Epithelial cell of esophagus (primary cell): ENCODE results near the gene ASTN2.
"Not testable (repeated sequence)": the region's sequence is repeated elsewhere in the genome, so short reads cannot be mapped to it uniquely, and the experiment has no call there.

Experiments
- DNase-seq: peaks from one replicate; pipeline ENCODE4 v3.0.0; 2010; ENCODE audit warnings: low read depth
- H3K4me3 ChIP-seq: 2 replicates; pipeline ENCODE4 v1.5.1; 2011; ENCODE audit warnings: mild to moderate bottlenecking, low read length, control low read depth
- CTCF ChIP-seq: IDR thresholded peaks from 2 replicates; pipeline ENCODE4 v1.5.1; 2011; ENCODE audit warnings: low read depth, mild to moderate bottlenecking, low read length, control low read depth, inconsistent platforms; ENCODE audit not compliant: insufficient read depth; ENCODE audit errors: missing control alignments

The ASTN2 gene

GRCh38 chr9:116897201-116897600 lies 517.7 kb downstream of the ASTN2 start:
- H3K4me3 ChIP-seq: no peak overlapping the region
- TF ChIP-seq CTCF: no peak
- no peak for DNase-seq

- H3K4me3 ChIP-seq: no peak overlapping the region
- TF ChIP-seq CTCF: no peak
- DNase-seq: peak; percentile 59
Measured at GRCh38 chr9:116895961-116896360, 518.9 kb downstream of the ASTN2 start.

GRCh38 chr9:116891424-116891823 lies 523.4 kb downstream of the ASTN2 start:
- no peak for DNase-seq
- H3K4me3 ChIP-seq: no peak overlapping the region
- no peak for TF ChIP-seq CTCF

- not testable (repeated sequence) for DNase-seq, H3K4me3 ChIP-seq
Measured at GRCh38 chr9:116888476-116888875, 526.4 kb downstream of the ASTN2 start.

- H3K4me3 ChIP-seq: no peak overlapping the region
- no peak for DNase-seq
- TF ChIP-seq CTCF: no peak
Measured at GRCh38 chr9:116888066-116888465, 526.8 kb downstream of the ASTN2 start.

GRCh38 chr9:116883676-116884075 lies 531.2 kb downstream of the ASTN2 start:
- no peak for TF ChIP-seq CTCF
- no peak overlapping the region for H3K4me3 ChIP-seq
- DNase-seq: no peak

- H3K4me3 ChIP-seq: no peak overlapping the region
- no peak for DNase-seq
- no peak for TF ChIP-seq CTCF
Measured at GRCh38 chr9:116877072-116877471, 537.8 kb downstream of the ASTN2 start.

- H3K4me3 ChIP-seq: no peak overlapping the region
- no peak for DNase-seq
- no peak for TF ChIP-seq CTCF
Measured at GRCh38 chr9:116875576-116875975, 539.3 kb downstream of the ASTN2 start.
